Spleen (tissue), 11 donors: ENCODE data around the gene MSMP. TPM values are rescaled to one million over a fixed set of nuclear protein-coding genes. Genes with fewer than 3 reads are reported as not detected.

Experiments
- DNase-seq: peaks from one replicate; pipeline ENCODE4 v3.0.0-alpha.2; 2020
- H3K27ac ChIP-seq, 8 donors: fragments of 200-600 bp; sonication (generic) in 7 of 8; 1 replicate in 4 of 8; 2 replicates in 4 of 8; pipeline versions ENCODE4 v1.5.0 to v1.8.0; 2016 to 2021; ENCODE audit warnings: inconsistent platforms in 4 of 8, mild to moderate bottlenecking in 4 of 8, moderate library complexity in 1 of 8
- H3K27me3 ChIP-seq, 7 donors: fragments of 200-600 bp; sonication (generic) in 6 of 7; replicated peaks in 1 of 7; 1 replicate in 4 of 7; 2 replicates in 3 of 7; pipeline versions ENCODE4 v1.5.0 to v1.8.0; 2016 to 2021; ENCODE audit warnings: inconsistent platforms in 3 of 7, mild to moderate bottlenecking in 1 of 7
- H3K36me3 ChIP-seq, 6 donors: fragments of 200-600 bp; sonication (generic) in 5 of 6; 1 replicate in 4 of 6; 2 replicates in 2 of 6; pipeline versions ENCODE4 v1.5.0 to v1.8.0; 2016 to 2021; ENCODE audit warnings: inconsistent platforms in 2 of 6
- H3K4me1 ChIP-seq, 6 donors: fragments of 200-600 bp; sonication (generic) in 5 of 6; 1 replicate in 3 of 6; 2 replicates in 3 of 6; pipeline versions ENCODE4 v1.5.0 to v1.8.0; 2016 to 2021; ENCODE audit warnings: inconsistent platforms in 3 of 6
- H3K4me3 ChIP-seq, 8 donors: fragments of 200-600 bp; sonication (generic) in 7 of 8; 1 replicate in 4 of 8; 2 replicates in 4 of 8; pipeline versions ENCODE4 v1.5.0 to v1.8.0; 2016 to 2021; ENCODE audit warnings: inconsistent platforms in 4 of 8, mild to moderate bottlenecking in 4 of 8, moderate library complexity in 2 of 8
- H3K9me3 ChIP-seq, 8 donors: fragments of 200-600 bp; sonication (generic) in 7 of 8; 1 replicate in 4 of 8; 2 replicates in 4 of 8; pipeline versions ENCODE4 v1.5.0 to v1.8.0; 2016 to 2021; ENCODE audit warnings: inconsistent platforms in 4 of 8
- CTCF ChIP-seq, 11 experiments: fragments of 200-600 bp in 7 of 11; fragments of 450-650 bp in 4 of 11; sonication (generic) in 4 of 11; IDR thresholded peaks in 8 of 11; conservative IDR thresholded peaks in 3 of 11; 1 replicate in 7 of 11; 2 replicates in 4 of 11; pipeline versions ENCODE4 v1.4.0 to v1.8.0; 2016 to 2021; ENCODE audit warnings: antibody characterized with exemption in 11 of 11, inconsistent platforms in 4 of 11, mild to moderate bottlenecking in 1 of 11
- POLR2A ChIP-seq, 3 donors: fragments of 450-650 bp; IDR thresholded peaks; one replicate each; pipeline ENCODE4 v1.5.1; 2017; ENCODE audit warnings: antibody characterized with exemption in 3 of 3, mild to moderate bottlenecking in 1 of 3
- POLR2AphosphoS5 ChIP-seq, 3 donors: sonication (generic); formaldehyde crosslinking; IDR thresholded peaks; one replicate each; pipeline ENCODE4 v1.5.1; 2017; ENCODE audit warnings: antibody characterized with exemption in 3 of 3
- WGBS, 5 donors: extraction: QIAGEN DNeasy Blood & Tissue Kit in 3 of 5; methylation state at CpG; one replicate each; pipeline versions ENCODE4 v1.1.5 to v1.1.7; 2013 to 2018; 5-methylcytosine and 5-hydroxymethylcytosine counted together
- intact Hi-C: fragments of 100-400 bp; cut with DNase I; formaldehyde crosslinking; loops from one replicate; pipeline ENCODE4 v1.15.0; 2023; ENCODE audit warnings: low total_unique reads
- polyA plus RNA-seq, 3 donors: library from polyadenylated mRNA; stranded (reverse); fragments of 200-250 nt; gene quantifications; one replicate each; pipeline ENCODE4 v1.2.1, GENCODE V29; 2013
- total RNA-seq, 7 donors: library from RNA; depleted of rRNA in 3 of 7; stranded (reverse); fragments of >200 nt in 3 of 7; fragmentation: NEBNext Ultra II Directional in 4 of 7; extraction: Animal tissue kit (Norgen Biotek cat#: 25700) in 4 of 7; gene quantifications; one replicate each; pipeline versions ENCODE4 v1.1.0 to v1.2.1, GENCODE V29; 2016 to 2021
- donor health status: healthy with polysubstance abuse.
- donor health status: DM: no; HTN: no; CAD: no; lungs with moderate emphysema.
- donor health status: DM: no; HTN: no; CAD: no.
- donor health status: Bipolar disorder and iron deficiency.
- donor health status: healthy.
- donor health status: DM: no; HTN: no; CAD: no.
- donor health status: DM: yes; HTN: yes; CAD: no.

Gene MSMP
- total and polyA plus RNA-seq, 10 donors = 0.58 to 1.6 (median 0.63) TPM; not detected in 7

- Histone ChIP-seq H3K27ac (no peak overlapping the region), H3K9me3 (no peaks in the 10 kb centered on the region), H3K4me3 (no peak overlapping the region), H3K36me3 (peaks cover 0 to 42% (median 9%) of the 10 kb centered on the region in 6 donors), H3K4me1 (peaks cover 0 to 6% (median under 1%) of the 10 kb centered on the region in 6 donors), H3K27me3 (no peaks in the 10 kb centered on the region)
- DNase-seq = no peak
- intact Hi-C loops = no loop called here
- TF ChIP-seq POLR2AphosphoS5 (IDR thresholded peaks at IDR 0.05) = no peak
- TF ChIP-seq POLR2A (IDR thresholded peaks at IDR 0.05) = no peak
- TF ChIP-seq CTCF (IDR thresholded peaks at IDR 0.05 in 8 of 11, conservative IDR thresholded peaks at IDR 0.05 in 3 of 11) = no peak
- 93 to 94% (median 93%) methylated on average over 6 of the region's 6 CpGs for WGBS, 5 donors
These were observed 43.4 kb upstream of the MSMP start for GRCh38 chr9:35797311-35798109.

- no peaks in the 10 kb centered on the region for H3K9me3 ChIP-seq
- peaks cover 3 to 15% (median 8%) of the 10 kb centered on the region in 6 donors for H3K4me1 ChIP-seq
- peaks cover 0 to 30% (median 2%) of the 10 kb centered on the region in 6 donors for H3K36me3 ChIP-seq
- H3K4me3 ChIP-seq = no peak overlapping the region
- intact Hi-C loops = no loop called here
- no peak overlapping the region for H3K27ac ChIP-seq
- no peak for DNase-seq
- TF ChIP-seq POLR2A (IDR thresholded peaks at IDR 0.05) = no peak
- no peak for TF ChIP-seq CTCF (IDR thresholded peaks at IDR 0.05 in 8 of 11, conservative IDR thresholded peaks at IDR 0.05 in 3 of 11)
- no peak for TF ChIP-seq POLR2AphosphoS5 (IDR thresholded peaks at IDR 0.05)
- peaks cover 0 to 9% (median 0%) of the 10 kb centered on the region in 7 donors for H3K27me3 ChIP-seq
These were observed 41.6 kb upstream of the MSMP start for GRCh38 chr9:35795695-35796094.

- TF ChIP-seq POLR2AphosphoS5 (IDR thresholded peaks at IDR 0.05) = no peak
- no peak for TF ChIP-seq CTCF (IDR thresholded peaks at IDR 0.05 in 8 of 11, conservative IDR thresholded peaks at IDR 0.05 in 3 of 11)
- no peak for TF ChIP-seq POLR2A (IDR thresholded peaks at IDR 0.05)
- peaks cover 7 to 22% (median 14%) of the 10 kb centered on the region in 6 donors for H3K4me1 ChIP-seq
- intact Hi-C loops = no loop called here
These were observed 39.4 kb upstream of the MSMP start for GRCh38 chr9:35793461-35793860.

GRCh38 chr9:35792826-35793225, 38.8 kb upstream of the MSMP start:
- no peak overlapping the region for H3K27ac ChIP-seq
- H3K4me1 ChIP-seq = peaks cover 7 to 22% (median 14%) of the 10 kb centered on the region in 6 donors
- intact Hi-C loops = no loop called here
- DNase-seq = no peak
- H3K27me3 ChIP-seq = peaks cover 0 to 12% (median 0%) of the 10 kb centered on the region in 7 donors
- H3K9me3 ChIP-seq = no peaks in the 10 kb centered on the region
- H3K36me3 ChIP-seq = peaks cover 0 to 18% (median 0%) of the 10 kb centered on the region in 6 donors
- WGBS, 5 donors = 93 to 97% (median 95%) methylated on average over 14 of the region's 14 CpGs
- no peak overlapping the region for H3K4me3 ChIP-seq
- no peak for TF ChIP-seq CTCF (IDR thresholded peaks at IDR 0.05 in 8 of 11, conservative IDR thresholded peaks at IDR 0.05 in 3 of 11)
- no peak for TF ChIP-seq POLR2AphosphoS5 (IDR thresholded peaks at IDR 0.05)
- no peak for TF ChIP-seq POLR2A (IDR thresholded peaks at IDR 0.05)

More at GRCh38 chr9:35793461-35793860, 39.4 kb upstream of the MSMP start:
- Histone ChIP-seq H3K9me3 (no peaks in the 10 kb centered on the region), H3K36me3 (peaks cover 0 to 18% (median 0%) of the 10 kb centered on the region in 6 donors), H3K27me3 (peaks cover 0 to 12% (median 0%) of the 10 kb centered on the region in 7 donors), H3K4me3 (no peak overlapping the region), H3K27ac (no peak overlapping the region)
- 74 to 94% (median 89%) methylated on average over 2 of the region's 2 CpGs for WGBS, 5 donors
- DNase-seq = no peak
